Osteoblast (primary cell): ENCODE results near the gene MBD4. TPM values are rescaled to one million over a fixed set of nuclear protein-coding genes. Genes with fewer than 3 reads are reported as not detected.

Experiments
- DNase-seq: peaks from one replicate; pipeline ENCODE4 v3.0.0; 2011; ENCODE audit warnings: low spot score, mixed read lengths; ENCODE audit not compliant: insufficient read length; ENCODE audit errors: missing footprints
- H2AFZ ChIP-seq: 2 replicates; pipeline ENCODE4 v1.6.0; 2011; ENCODE audit warnings: mild to moderate bottlenecking, low read length
- H3K27ac ChIP-seq: 2 replicates; pipeline ENCODE4 v1.5.1; 2011; ENCODE audit warnings: mild to moderate bottlenecking, low read depth, low read length, moderate library complexity
- H3K27me3 ChIP-seq: 2 replicates; pipeline ENCODE4 v1.6.0; 2012; ENCODE audit warnings: mild to moderate bottlenecking, control low read depth, inconsistent platforms, low read length, moderate library complexity; ENCODE audit not compliant: insufficient read depth
- H3K36me3 ChIP-seq: 2 replicates; pipeline ENCODE4 v1.5.1; 2011; ENCODE audit warnings: mild to moderate bottlenecking, low read length, control low read depth, moderate library complexity; ENCODE audit not compliant: insufficient read depth
- H3K4me1 ChIP-seq: 2 replicates; pipeline ENCODE4 v1.5.1; 2011; ENCODE audit warnings: mild to moderate bottlenecking, low read length, control low read depth, moderate library complexity; ENCODE audit not compliant: insufficient read depth
- H3K4me2 ChIP-seq: 2 replicates; pipeline ENCODE4 v1.6.0; 2011; ENCODE audit warnings: mild to moderate bottlenecking, low read length; ENCODE audit not compliant: insufficient read depth
- H3K4me3 ChIP-seq: fragments of 200-600 bp; sonication (generic); 3 replicates; pipeline ENCODE4 v1.5.1; 2012; ENCODE audit warnings: mild to moderate bottlenecking, low read length, inconsistent platforms; ENCODE audit not compliant: insufficient read depth
- H3K79me2 ChIP-seq: 2 replicates; pipeline ENCODE4 v1.6.0; 2012; ENCODE audit warnings: mild to moderate bottlenecking, low read length, control low read depth, inconsistent platforms; ENCODE audit not compliant: insufficient read depth
- H3K9me3 ChIP-seq: 2 replicates; pipeline ENCODE4 v1.5.1; 2011; ENCODE audit warnings: low read depth, low read length, control low read depth
- H4K20me1 ChIP-seq: 2 replicates; pipeline ENCODE4 v1.6.0; 2012; ENCODE audit warnings: mild to moderate bottlenecking, low read length, control low read depth; ENCODE audit not compliant: insufficient read depth
- CTCF ChIP-seq: IDR thresholded peaks from 2 replicates; pipeline ENCODE4 v1.5.1; 2011; ENCODE audit warnings: mild to moderate bottlenecking, low read depth, low read length, moderate library complexity; ENCODE audit errors: extremely low read depth
- total RNA-seq: library from RNA; depleted of rRNA; stranded (reverse); fragments of >200 nt; gene quantifications from 2 replicates; pipeline ENCODE4 v1.2.3, GENCODE V29; 2012

Gene MBD4
- total RNA-seq, 1 donor, result 41.3 TPM

DNA sequence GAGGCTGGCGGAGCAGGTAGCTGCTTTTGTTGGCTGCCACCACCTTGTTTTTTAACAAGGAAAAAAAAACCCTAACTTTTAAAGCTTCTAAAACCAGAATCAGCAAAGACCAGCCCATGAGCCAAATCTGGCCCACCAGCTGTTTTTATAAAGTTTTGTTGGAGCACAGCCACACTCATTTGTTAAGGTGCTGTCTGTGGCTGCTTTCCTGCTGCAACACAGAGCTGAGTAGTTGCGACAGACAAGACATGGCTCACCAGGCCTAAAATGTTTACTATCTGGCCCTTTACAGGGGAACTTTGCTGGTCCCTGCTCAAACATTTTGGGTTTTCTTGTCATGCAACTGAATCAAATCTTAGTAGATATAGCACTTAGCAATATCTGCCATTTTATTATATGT lies 30.2 kb downstream of the MBD4 start:
- no peak overlapping the region for H3K27ac ChIP-seq
- TF ChIP-seq CTCF, result no peak
- H3K27me3 ChIP-seq, result no peaks in the 10 kb centered on the region
- no peak overlapping the region for H3K4me3 ChIP-seq
- no peaks in the 10 kb centered on the region for H3K79me2 ChIP-seq
- no peak overlapping the region for H3K4me2 ChIP-seq
- DNase-seq, result no peak
- H2AFZ ChIP-seq, result no peak overlapping the region
- no peaks in the 10 kb centered on the region for H3K36me3 ChIP-seq
- no peaks in the 10 kb centered on the region for H3K9me3 ChIP-seq
- H3K4me1 ChIP-seq, result peaks cover 15% of the 10 kb centered on the region
- H4K20me1 ChIP-seq, result no peaks in the 10 kb centered on the region

DNA sequence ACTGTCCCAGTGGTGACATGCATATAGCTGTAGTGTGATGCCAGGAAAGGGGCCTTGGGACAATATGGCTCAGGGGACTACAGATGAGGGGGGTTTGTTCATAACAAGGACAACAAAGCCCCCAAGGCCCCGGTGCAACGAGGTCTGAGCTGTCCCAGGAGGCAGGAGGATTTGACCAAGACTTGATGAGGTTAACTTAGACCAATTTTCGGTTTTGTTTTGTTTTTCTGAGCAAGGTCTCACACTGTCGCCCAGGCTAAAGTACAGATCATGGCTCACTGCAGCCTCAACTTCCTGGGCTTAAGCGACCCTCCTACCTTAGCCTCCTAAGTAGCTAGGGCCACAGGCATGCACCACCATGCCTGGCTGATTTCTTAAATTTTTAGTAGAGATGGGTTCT lies 35.1 kb downstream of the MBD4 start:
- no peaks in the 10 kb centered on the region for H3K4me1 ChIP-seq
- H3K27me3 ChIP-seq, result no peaks in the 10 kb centered on the region
- H4K20me1 ChIP-seq, result no peaks in the 10 kb centered on the region
- no peaks in the 10 kb centered on the region for H3K9me3 ChIP-seq
- no peak for TF ChIP-seq CTCF
- H2AFZ ChIP-seq, result no peak overlapping the region
- H3K27ac ChIP-seq, result no peak overlapping the region
- H3K4me3 ChIP-seq, result no peak overlapping the region
- no peak overlapping the region for H3K4me2 ChIP-seq
- DNase-seq, result no peak
- no peaks in the 10 kb centered on the region for H3K36me3 ChIP-seq
- no peaks in the 10 kb centered on the region for H3K79me2 ChIP-seq

DNA sequence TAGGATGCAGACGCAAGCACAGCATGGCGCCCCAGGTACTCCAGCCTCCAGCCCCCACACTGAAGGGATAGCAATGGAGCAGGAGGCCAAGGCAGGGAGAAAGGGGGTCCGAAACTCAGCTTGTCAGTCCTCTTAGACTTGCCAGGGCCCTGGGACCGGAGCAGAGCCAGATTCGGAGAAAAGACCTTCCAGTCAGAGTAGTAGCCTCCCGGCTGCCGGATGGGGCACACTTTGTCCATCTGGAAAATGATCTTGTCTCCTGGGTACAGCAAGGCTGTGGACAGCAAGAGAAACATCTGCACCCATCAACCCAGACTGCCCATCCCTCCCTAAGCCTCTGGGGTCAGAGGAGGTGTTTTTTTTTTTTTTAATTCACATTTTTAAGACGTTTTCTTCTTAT lies 35.6 kb downstream of the MBD4 start:
- Histone ChIP-seq H2AFZ (no peak overlapping the region), H3K4me3 (no peak overlapping the region), H3K9me3 (no peaks in the 10 kb centered on the region), H3K79me2 (peaks cover 2% of the 10 kb centered on the region), H4K20me1 (no peaks in the 10 kb centered on the region), H3K36me3 (no peaks in the 10 kb centered on the region), H3K27ac (no peak overlapping the region), H3K27me3 (no peaks in the 10 kb centered on the region), H3K4me2 (no peak overlapping the region), H3K4me1 (no peaks in the 10 kb centered on the region)
- no peak for DNase-seq
- TF ChIP-seq CTCF, result no peak

GRCh38 chr3:129403450-129403849 lies 36.3 kb downstream of the MBD4 start:
- H4K20me1 ChIP-seq, result peaks cover under 1% of the 10 kb centered on the region
- no peak for TF ChIP-seq CTCF
- H2AFZ ChIP-seq, result no peak overlapping the region
- H3K27ac ChIP-seq, result no peak overlapping the region
- H3K9me3 ChIP-seq, result no peaks in the 10 kb centered on the region
- H3K27me3 ChIP-seq, result no peaks in the 10 kb centered on the region
- H3K79me2 ChIP-seq, result peaks cover 9% of the 10 kb centered on the region
- no peaks in the 10 kb centered on the region for H3K36me3 ChIP-seq
- no peak overlapping the region for H3K4me2 ChIP-seq
- H3K4me3 ChIP-seq, result no peak overlapping the region
- no peak for DNase-seq
- peaks cover under 1% of the 10 kb centered on the region for H3K4me1 ChIP-seq
